Sciatic nerve (tissue), 2 donors: ENCODE data around the gene LRPPRC. TPM values are rescaled to one million over a fixed set of nuclear protein-coding genes. Genes with fewer than 3 reads are reported as not detected.
"Not testable (repeated sequence)": the region's sequence is repeated elsewhere in the genome, so short reads cannot be mapped to it uniquely, and the experiment has no call there.

ENCODE experiments used
- ATAC-seq: fragments of 200-7000 bp; cut with Tn5 transposase; one replicate; pipeline ENCODE4 v1.9.1; 2020; ENCODE audit warnings: mild to moderate bottlenecking, moderate library complexity
- DNase-seq: peaks from one replicate; pipeline ENCODE4 v3.0.0-alpha.2; 2020; ENCODE audit warnings: low spot score
- intact Hi-C: fragments of 100-400 bp; cut with DNase I; formaldehyde crosslinking; loops from one replicate; pipeline ENCODE4 v1.14.2; 2022
- total RNA-seq: library from RNA; stranded (reverse); fragmentation: NEBNext Ultra II Directional; extraction: Animal tissue kit (Norgen Biotek cat#: 25700); gene quantifications from one replicate; pipeline ENCODE4 v1.2.1, GENCODE V29; 2021
- donor health status: DM: no; HTN: no; CAD: no.
- donor health status: DM: no; HTN: no; CAD: no.

Gene LRPPRC
- total RNA-seq, 1 donor from 2014 or later: 59.7 TPM

GRCh38 chr2:43934567-43934966 is 61.2 kb downstream of the LRPPRC start:
- ATAC-seq (no peak), DNase-seq (no peak)
- intact Hi-C loops: no loop called here

DNA sequence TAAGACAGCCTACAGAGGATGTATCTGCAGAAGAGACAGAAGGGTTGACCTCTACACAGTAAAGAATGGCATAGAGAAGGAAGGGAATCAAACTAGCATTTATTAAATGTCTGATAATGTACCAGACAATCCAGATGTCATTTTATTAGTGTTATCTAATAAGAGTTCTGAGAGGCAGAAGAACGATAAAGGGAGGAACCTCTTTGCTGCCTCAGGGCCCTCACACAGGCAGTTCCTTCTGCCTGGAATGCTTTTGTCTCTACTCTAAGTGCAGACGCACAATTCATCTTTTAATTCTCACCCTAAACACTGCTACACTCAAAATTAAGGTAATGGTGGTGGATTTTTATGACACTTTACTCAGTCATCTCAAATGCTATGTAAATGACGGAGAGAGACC is 64.5 kb downstream of the LRPPRC start:
- DNase-seq: no peak
- intact Hi-C loops: no loop called here
- no peak for ATAC-seq

GRCh38 chr2:43927442-43927841 is 68.3 kb downstream of the LRPPRC start:
- intact Hi-C loops: no loop called here
- ATAC-seq (no peak), DNase-seq (no peak)

DNA sequence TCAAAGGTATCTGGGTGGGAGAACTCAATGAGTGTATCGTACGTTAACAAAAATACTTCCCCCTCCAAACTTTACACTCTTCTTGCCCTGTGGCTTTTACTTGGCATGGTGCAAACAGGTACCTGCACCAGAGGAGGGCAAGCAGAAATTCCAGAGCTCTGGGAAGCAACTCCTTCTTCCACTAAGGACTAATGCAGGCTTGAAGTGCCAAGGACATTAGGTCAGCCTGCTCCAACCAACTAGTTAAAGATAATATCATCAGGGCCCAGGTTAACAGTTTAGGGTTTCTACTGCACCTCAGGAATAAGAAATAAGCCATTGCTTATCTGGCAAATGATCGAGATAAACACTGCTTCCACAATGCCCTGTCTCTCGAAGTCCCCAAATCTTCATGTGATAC is 70.4 kb downstream of the LRPPRC start:
- no peak for DNase-seq
- intact Hi-C loops: no loop called here
- no peak for ATAC-seq

GRCh38 chr2:43924463-43924862 is 71.3 kb downstream of the LRPPRC start:
- DNase-seq (no peak), ATAC-seq (no peak)
- intact Hi-C loops: no loop called here

- intact Hi-C loops, ATAC-seq: not testable (repeated sequence)
Observed at GRCh38 chr2:43911136-43911790, 84.5 kb downstream of the LRPPRC start.

DNA sequence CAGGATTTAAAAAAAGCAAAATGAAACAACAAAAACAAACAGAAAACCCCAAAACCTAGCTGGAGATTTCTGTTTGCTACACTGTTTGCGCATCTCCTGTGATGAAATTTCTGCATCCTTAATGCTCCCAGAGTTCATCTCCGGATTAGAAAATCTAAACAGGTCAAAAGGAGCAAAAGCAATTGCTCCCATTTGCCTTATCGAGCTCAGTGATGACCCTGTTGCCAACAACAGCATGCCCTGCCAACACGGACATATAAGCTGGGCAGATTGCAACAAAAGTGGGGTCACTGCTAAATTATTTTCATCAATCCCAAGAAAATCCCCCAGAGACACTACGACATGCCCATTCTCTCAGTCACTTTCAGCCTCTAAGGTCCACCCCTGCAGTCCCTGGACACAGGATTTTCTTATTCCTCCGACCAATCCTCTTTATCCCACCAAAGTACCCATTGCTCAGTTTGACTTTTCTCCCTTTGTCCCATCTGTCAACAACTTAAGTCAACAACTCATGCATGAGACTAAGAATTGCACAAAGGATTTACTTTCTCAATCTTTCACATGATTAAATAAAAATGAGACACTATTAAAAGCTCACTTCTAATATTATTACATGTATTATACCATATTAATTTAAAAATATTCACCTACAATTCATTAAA is 89.2 kb downstream of the LRPPRC start:
- intact Hi-C loops: no loop called here
- DNase-seq: no peak
- no peak for ATAC-seq

More at GRCh38 chr2:43911136-43911790, 84.5 kb downstream of the LRPPRC start:
- not testable (repeated sequence) for DNase-seq

DNA sequence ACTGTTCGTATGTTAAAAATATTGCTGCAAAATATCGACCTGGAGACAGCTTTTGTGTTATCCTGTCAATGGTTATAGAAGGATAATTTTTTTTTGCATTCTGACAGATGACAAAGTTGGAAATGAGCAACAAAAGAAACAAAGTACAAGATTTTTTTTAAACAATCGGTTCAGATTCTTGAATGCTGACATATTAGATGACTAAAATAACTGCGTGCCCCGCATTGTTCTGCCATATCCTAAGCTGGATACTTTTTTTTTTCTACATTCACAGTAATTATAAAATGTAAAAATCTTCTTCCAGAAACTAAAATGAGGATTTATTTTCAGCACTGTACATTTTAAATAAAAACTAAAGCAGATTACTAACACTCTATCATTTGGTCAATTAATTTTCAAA is 89.9 kb downstream of the LRPPRC start:
- no peak for DNase-seq
- ATAC-seq: no peak

DNA sequence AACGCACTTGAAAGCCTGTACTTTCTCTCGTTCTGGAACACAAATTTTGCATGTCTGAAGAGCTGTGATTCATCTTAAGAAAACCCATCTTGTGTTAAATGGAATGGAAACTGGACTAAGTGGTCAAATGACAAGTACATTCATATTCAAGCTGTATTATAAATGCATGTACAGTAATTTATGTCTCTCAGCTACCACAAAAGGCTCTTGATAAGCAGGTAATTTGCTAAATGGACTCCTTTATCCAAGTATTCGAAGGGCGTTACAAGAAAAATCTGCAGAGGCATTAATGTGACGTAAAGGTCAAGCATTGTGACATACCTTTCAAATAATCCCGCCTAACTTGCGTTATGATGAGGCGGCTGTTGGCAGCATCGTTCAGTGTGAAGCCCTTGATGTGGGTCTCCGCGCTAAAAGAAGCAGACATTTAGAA is 90.4 kb downstream of the LRPPRC start:
- intact Hi-C loops: no loop called here
- DNase-seq (no peak), ATAC-seq (no peak)

More for the DNA sequence above, 89.9 kb downstream of the LRPPRC start:
- intact Hi-C loops: no loop called here

DNA sequence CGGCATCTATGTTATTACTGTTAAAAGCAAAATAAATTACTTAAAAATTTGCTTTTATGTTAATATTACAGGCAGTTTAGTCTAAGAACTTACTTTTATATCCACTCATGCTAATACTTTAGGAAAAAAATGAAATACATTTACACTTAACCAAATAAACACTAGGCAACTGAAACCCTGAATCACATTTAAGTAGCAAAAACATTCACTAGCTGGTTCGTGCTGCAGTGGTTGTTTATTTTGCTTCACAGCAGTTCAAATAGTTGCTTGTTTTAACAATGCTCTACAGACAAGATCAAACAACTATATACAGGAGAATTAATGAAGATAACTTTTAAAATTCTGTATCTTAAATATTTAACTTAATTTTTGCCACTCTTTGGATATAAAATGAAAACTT is 96.2 kb downstream of the LRPPRC start:
- ATAC-seq (no peak), DNase-seq (no peak)
- intact Hi-C loops: no loop called here

DNA sequence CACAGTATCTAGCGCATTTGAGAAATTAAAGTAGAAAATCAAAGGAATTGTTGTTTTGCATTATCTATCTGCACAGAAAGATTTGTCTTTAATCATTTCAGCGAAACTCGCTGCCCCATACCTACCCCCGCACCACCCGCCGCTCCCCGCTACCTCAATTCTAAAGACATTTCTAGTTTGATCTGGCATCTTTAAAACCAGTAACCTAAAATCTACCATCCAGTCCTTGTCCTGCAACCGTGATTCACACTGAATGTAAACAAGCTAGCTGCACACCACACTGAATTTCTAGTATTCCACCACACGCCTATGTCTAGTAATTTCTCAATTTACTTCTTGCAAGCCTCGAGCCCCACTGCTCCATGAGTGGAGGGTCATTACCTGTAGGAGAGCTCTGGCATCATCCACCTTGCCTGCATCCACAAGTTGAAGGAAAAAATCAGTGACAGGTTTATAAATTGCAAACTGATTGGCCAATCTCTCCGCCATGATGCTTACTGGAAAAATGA is 96.9 kb downstream of the LRPPRC start:
- ATAC-seq: no peak
- intact Hi-C loops: no loop called here

DNA sequence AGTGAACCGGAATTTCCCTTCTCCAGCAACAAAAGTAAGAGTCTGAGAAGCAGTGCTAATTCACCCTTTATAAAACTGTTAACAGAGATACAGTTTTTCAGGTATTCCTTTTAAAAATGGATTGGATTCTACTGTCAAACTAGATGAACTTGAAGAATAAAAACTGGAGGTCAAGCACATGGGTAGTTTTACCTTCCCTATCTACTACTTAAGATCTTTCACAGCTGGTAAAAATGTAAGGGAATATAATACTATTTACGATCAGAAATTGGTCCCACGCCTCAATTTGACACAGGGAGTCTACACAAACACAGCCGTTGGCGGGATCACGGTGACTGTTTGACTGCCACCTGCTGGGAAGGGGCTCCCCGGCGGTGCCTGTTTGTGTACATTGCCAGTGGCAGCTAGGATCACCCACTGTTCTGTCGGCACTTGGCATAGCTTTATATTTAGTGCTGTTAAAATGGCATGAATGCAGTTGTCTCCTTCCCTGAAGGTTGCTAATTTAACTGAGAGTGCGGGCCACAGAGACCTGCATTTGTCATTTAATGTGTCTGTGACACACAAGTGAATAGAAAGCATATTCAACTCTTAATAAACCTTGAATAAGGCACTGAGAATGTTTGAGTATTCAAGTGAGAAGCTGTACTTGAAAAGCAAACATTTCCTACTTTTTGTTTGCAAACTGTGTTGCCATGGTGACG is 97.5 kb downstream of the LRPPRC start:
- ATAC-seq (no peak), DNase-seq (no peak)
- intact Hi-C loops: no loop called here

More for the DNA sequence above, 96.9 kb downstream of the LRPPRC start:
- no peak for DNase-seq

GRCh38 chr2:43897492-43897891 is 98.3 kb downstream of the LRPPRC start:
- intact Hi-C loops: no loop called here
- ATAC-seq: no peak
- DNase-seq: no peak

DNA sequence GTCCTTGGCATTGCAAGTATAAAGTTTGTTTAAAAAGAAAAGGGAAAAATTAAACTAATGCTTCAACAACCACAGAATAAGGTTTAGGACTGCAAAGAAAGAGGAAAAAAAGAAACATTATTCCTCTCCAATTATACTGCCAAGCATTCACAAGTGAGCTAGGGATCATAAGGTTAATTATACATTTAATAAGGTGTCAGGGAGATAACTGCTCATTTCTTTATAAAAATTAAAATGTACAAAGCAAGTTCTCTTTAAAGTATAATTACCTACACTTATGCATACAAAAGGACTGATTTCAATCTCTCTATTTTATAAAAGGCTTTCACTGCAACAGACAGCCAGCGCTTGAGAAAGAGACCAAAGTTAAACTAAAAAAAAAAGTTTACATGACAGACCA is 98.9 kb downstream of the LRPPRC start:
- intact Hi-C loops: no loop called here
- no peak for DNase-seq
- ATAC-seq: no peak

DNA sequence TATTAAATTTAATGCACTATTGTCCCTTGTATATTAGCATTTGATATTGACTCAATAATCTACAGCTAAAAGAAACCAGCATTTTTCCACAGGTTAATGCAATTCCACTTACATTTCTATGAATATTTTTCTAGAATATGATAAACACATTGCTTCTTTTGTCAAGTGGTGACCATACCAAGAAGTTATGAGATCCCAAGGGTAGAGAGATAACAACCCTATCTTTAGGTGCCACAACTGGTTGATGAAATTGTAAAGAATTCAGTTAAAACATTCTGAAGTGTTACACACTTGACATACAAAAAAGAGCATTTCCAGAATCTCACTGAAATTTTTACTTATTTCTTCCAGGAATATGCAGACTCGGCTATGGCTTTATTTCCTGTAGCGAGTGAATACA is 101.0 kb downstream of the LRPPRC start:
- intact Hi-C loops: no loop called here
- ATAC-seq: no peak

DNA sequence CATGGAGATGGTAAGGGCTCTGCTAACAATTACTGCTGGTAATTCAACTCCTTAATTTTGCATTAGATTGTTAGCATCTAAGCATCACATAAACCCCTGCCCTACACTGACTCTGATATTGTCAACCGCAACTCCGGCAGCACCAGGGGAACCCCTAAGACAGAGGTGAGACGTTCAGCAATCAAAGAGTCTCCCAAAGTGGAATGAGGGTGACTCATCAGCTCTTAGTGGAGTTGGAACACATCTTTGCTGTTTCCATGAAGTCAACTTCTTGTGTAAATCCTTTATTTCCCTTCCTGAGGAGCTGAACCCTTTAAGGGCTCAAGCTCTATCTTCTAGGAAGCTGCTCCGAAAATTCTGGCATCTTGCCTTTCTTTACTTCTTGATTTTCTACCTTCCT is 104.9 kb downstream of the LRPPRC start:
- intact Hi-C loops: no loop called here
- ATAC-seq (peak; percentile 17), DNase-seq (no peak)

More for the DNA sequence above, 101.0 kb downstream of the LRPPRC start:
- no peak for DNase-seq

GRCh38 chr2:43889416-43889815 is 106.4 kb downstream of the LRPPRC start:
- intact Hi-C loops: no loop called here
- ATAC-seq (no peak), DNase-seq (no peak)

DNA sequence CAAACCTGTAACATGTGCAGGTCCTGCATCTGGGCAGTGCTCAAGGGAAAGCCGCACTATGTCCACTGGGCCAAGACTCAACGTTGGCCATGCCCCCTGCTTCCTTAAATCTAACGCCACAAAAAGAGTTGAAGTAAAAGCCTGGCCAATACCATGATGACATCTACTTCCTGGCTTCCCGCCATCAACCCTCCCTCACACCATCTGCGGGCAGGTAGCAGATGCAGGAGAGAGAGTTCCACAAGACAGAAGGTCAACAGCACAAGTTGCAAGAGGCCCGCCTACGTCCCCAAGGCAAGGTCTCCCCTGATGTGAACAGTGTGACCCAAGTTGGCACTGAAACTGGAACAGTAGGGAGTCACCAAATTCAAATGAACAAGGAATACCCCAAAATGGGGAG is 108.6 kb downstream of the LRPPRC start:
- intact Hi-C loops: no loop called here
- DNase-seq (no peak), ATAC-seq (no peak)

DNA sequence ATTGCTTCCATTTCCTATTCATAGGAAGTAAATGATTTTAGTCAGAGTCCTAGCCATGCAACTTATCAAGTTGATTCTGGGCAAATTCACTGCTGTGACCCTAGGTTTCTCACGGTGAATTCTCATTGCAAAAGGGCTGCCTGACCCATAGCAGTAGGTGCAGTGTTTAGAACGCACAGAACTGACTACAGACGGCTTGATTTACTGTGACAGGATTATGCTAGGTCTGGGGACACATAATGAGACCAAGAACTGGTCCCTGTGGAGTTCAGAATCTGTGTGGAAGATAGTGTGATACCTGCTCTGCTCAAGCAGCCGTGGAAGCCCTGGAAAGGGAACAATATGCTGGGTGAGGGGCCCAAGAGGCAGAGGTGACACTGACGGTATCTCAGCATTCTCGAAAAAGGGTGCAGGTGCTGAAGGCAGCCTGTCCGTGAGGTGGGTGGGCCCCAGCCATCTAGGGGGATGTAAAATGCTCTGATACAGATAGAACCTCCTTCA is 110.6 kb downstream of the LRPPRC start:
- DNase-seq (no peak), ATAC-seq (no peak)
- intact Hi-C loops: no loop called here

- DNase-seq (no peak), ATAC-seq (no peak)
- intact Hi-C loops: no loop called here
Observed at GRCh38 chr2:43884689-43885088, 111.1 kb downstream of the LRPPRC start.
